CD4-positive, alpha-beta T cell treated with Interleukin-1 beta for 1 hour (primary cell): ENCODE data around the gene SH2B2.
"Not testable (repeated sequence)": the region's sequence is repeated elsewhere in the genome, so short reads cannot be mapped to it uniquely, and the experiment has no call there.

ENCODE experiments used
- DNase-seq, 2 donors: peaks; one replicate each; pipeline ENCODE4 v3.0.0-alpha.2; 2020 to 2022

Gene SH2B2

GRCh38 chr7:102337420-102337819, 50.8 kb downstream of the SH2B2 start:
- DNase-seq = not testable (repeated sequence)

- not testable (repeated sequence) for DNase-seq
These were observed 54.1 kb downstream of the SH2B2 start for GRCh38 chr7:102340599-102341368.

GRCh38 chr7:102346983-102347382, 60.3 kb downstream of the SH2B2 start:
- DNase-seq = not testable (repeated sequence)

- not testable (repeated sequence) for DNase-seq
These were observed 69.7 kb downstream of the SH2B2 start, which contains the start of gene SPDYE6 for GRCh38 chr7:102356344-102356743. Gene SPDYE6 (minus strand): TSS chr7:102356444. CDS start chr7:102356023, 421 bp downstream.

- DNase-seq = peak; percentile 97
These were observed 77.1 kb downstream of the SH2B2 start for GRCh38 chr7:102363549-102364393.

- DNase-seq = not testable (repeated sequence)
These were observed 77.8 kb downstream of the SH2B2 start for GRCh38 chr7:102364394-102364886.

- not testable (repeated sequence) for DNase-seq
These were observed 78.7 kb downstream of the SH2B2 start for GRCh38 chr7:102365390-102365789.

- DNase-seq = not testable (repeated sequence)
These were observed 83.4 kb downstream of the SH2B2 start for GRCh38 chr7:102370038-102370437.
